ENCODE results near the gene C10orf62. TPM values are rescaled to one million over a fixed set of nuclear protein-coding genes. Genes with fewer than 3 reads are reported as not detected.
"Not testable (repeated sequence)": the region's sequence is repeated elsewhere in the genome, so short reads cannot be mapped to it uniquely, and the experiment has no call there.

Gene C10orf62
- total RNA-seq, 4 donors from 2014 or later: 0.46 TPM; not detected in 3

- TF ChIP-seq CTCF (IDR thresholded peaks at IDR 0.05) (peak in 2 of 3 experiments; percentile 5 to 26), POLR2A (IDR thresholded peaks at IDR 0.05; ENCODE audit: low read depth) (no peak)
- Histone ChIP-seq H3K4me3 (peak overlapping the region; percentile 76 to 81 (median 78)), H3K36me3 (no peaks in the 10 kb centered on the region), H3K27ac (replicated peaks in 1 of 4) (peak overlapping the region; percentile 44 to 78 (median 72)), H3K4me1 (peaks cover 9 to 18% (median 12%) of the 10 kb centered on the region in 4 donors), H3K27me3 (no peaks in the 10 kb centered on the region), H3K9me3 (no peaks in the 10 kb centered on the region)
- intact Hi-C loops (cut with DNase I): no loop called here
- WGBS: 86% methylated on average over 8 of the region's 8 CpGs
- DNase-seq (ENCODE audit: extremely low spot score): no peak
Measured at GRCh38 chr10:97633921-97634320, 44.4 kb downstream of the C10orf62 start.

DNA sequence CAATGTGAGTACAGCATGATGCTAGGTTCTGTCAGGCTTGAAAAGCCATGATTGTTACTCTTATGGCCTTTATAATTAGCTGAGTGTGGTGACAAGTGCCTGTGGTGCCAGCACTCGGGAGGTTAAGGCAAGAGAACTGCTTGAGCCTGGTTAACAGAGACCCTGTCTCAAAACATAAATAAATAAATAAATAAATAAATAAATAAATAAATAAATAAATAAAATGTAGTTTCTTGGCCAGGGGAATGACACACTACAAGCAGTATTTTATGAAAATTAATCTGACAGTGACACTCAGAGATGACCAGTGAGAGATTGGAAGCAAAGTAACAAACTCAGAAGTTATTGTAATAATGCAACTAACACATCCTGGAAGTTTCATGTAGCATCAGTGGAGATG lies 46.1 kb downstream of the C10orf62 start:
- H3K27me3 ChIP-seq: no peaks in the 10 kb centered on the region
- intact Hi-C loops (cut with DNase I): no loop called here
- no peak overlapping the region for H3K4me3 ChIP-seq
- WGBS: 89% methylated on average over 1 of the region's 1 CpG
- no peak overlapping the region for H3K27ac ChIP-seq (replicated peaks in 1 of 4)
- peaks cover 9 to 18% (median 14%) of the 10 kb centered on the region in 4 donors for H3K4me1 ChIP-seq
- no peak for DNase-seq (ENCODE audit: extremely low spot score)
- TF ChIP-seq EP300 (IDR thresholded peaks at IDR 0.05) (no peak), POLR2AphosphoS5 (IDR thresholded peaks at IDR 0.05) (no peak), POLR2A (IDR thresholded peaks at IDR 0.05; ENCODE audit: low read depth) (no peak), CTCF (IDR thresholded peaks at IDR 0.05) (no peak)
- no peaks in the 10 kb centered on the region for H3K36me3 ChIP-seq
- H3K9me3 ChIP-seq: no peaks in the 10 kb centered on the region

GRCh38 chr10:97639090-97639489 lies 49.6 kb downstream of the C10orf62 start:
- intact Hi-C loops (cut with DNase I); H3K27ac ChIP-seq (replicated peaks in 1 of 4): not testable (repeated sequence)
- 82% methylated on average over 3 of the region's 3 CpGs for WGBS

DNA sequence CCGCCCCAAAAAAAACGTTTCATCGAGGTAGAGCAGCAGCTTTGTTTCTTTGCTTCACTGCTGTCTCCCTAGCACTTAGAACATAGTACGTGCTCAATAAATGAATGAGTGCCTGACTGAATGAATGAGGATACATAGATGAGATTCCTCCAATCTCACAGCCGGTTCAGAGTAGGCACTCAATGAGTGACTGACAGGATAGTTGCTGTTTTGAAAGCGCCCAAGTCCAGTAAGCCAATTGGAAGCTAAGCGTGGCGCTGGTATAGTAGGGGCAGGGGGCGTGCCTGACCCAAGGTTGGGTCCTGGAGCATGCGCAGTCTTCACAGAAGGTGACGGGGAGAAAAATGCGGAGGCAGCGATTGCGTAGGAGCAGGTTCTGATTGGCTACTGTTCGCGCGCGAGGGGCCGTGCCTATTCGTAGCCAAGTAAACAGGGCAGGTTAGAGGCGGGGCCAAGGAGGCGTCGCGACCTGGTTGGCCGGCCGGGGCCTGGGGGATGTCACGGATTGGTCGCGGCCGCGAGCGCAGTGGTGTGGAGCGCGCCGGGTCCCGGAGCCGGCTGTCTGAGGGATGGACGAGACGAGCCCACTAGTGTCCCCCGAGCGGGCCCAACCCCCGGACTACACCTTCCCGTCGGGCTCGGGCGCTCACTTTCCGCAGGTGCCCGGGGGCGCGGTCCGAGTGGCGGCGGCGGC lies 50.8 kb downstream of the C10orf62 start, which contains the start of gene PI4K2A:
TSS of gene PI4K2A (plus strand) at position 498 of the 694 bp plus-strand sequence. CDS start at position 570, 72 bp downstream.
- no peaks in the 10 kb centered on the region for H3K27me3 ChIP-seq
- intact Hi-C loops (cut with DNase I): no loop called here
- peaks cover 14 to 28% (median 23%) of the 10 kb centered on the region in 4 donors for H3K4me1 ChIP-seq
- DNase-seq (ENCODE audit: extremely low spot score): peak; percentile 100
- peak within 1 kb of the TSS; percentile 88 to 98 (median 92) for H3K4me3 ChIP-seq
- no peaks in the 10 kb centered on the region for H3K9me3 ChIP-seq
- TF ChIP-seq POLR2A (IDR thresholded peaks at IDR 0.05; ENCODE audit: low read depth): peak; percentile 66
- TF ChIP-seq POLR2AphosphoS5 (IDR thresholded peaks at IDR 0.05): peak; percentile 94
- TF ChIP-seq EP300 (IDR thresholded peaks at IDR 0.05): no peak
- peak in 1 of 3 experiments; percentile 11 for TF ChIP-seq CTCF (IDR thresholded peaks at IDR 0.05)
- peaks cover 0 to 21% (median 16%) of the 10 kb centered on the region in 4 donors for H3K36me3 ChIP-seq
- 6% methylated on average over 20 of the region's 54 CpGs for WGBS
- peak within 1 kb of the TSS; percentile 93 to 96 (median 94) for H3K27ac ChIP-seq (replicated peaks in 1 of 4)

More at GRCh38 chr10:97639090-97639489, 49.6 kb downstream of the C10orf62 start:
- peaks cover 14 to 28% (median 23%) of the 10 kb centered on the region in 4 donors for H3K4me1 ChIP-seq
- H3K9me3 ChIP-seq; H3K36me3 ChIP-seq; H3K4me3 ChIP-seq; DNase-seq (ENCODE audit: extremely low spot score); H3K27me3 ChIP-seq: not testable (repeated sequence)

Other genes starting within 250 kb of the C10orf62 start
- 10 to 100 TPM in 2 of 4 donors, 1 to 10 TPM in 2; 7.1 to 20.0 (median 12.1) TPM for gene RRP12, start 188.4 kb upstream of the C10orf62 start, total RNA-seq
- gene PGAM1, start 163.5 kb upstream of the C10orf62 start, total RNA-seq: 100 to 1,000 TPM; 282 to 381 (median 321) TPM
- gene EXOSC1, start 143.7 kb upstream of the C10orf62 start, total RNA-seq: 10 to 100 TPM; 21.9 to 41.9 (median 30.7) TPM
- gene ZDHHC16, start 143.5 kb upstream of the C10orf62 start, total RNA-seq: 10 to 100 TPM; 23.9 to 37.2 (median 28.3) TPM
- gene MMS19, start 91.3 kb upstream of the C10orf62 start, total RNA-seq: 10 to 100 TPM; 46.9 to 51.4 (median 48.6) TPM
- 10 to 100 TPM in 3 of 4 donors, 1 to 10 TPM in 1; 4.2 to 18.4 (median 14.1) TPM for gene UBTD1, start 90.8 kb upstream of the C10orf62 start, total RNA-seq
- gene ANKRD2, start 16.9 kb upstream of the C10orf62 start, total RNA-seq: 1 to 10 TPM in 2 of 4 donors, under 1 TPM in 1, not detected in 1; 0.33 to 1.6 (median 1.2) TPM
- 1 to 10 TPM in 1 of 4 donors, under 1 TPM in 3; 0.45 to 1.5 (median 0.83) TPM for gene HOGA1, start 5.3 kb upstream of the C10orf62 start, total RNA-seq
- gene MORN4, start 43.8 kb downstream of the C10orf62 start, total RNA-seq: 10 to 100 TPM in 1 of 4 donors, 1 to 10 TPM in 3; 2.1 to 11.5 (median 4.5) TPM
- gene PI4K2A, start 51.0 kb downstream of the C10orf62 start, total RNA-seq: 10 to 100 TPM; 17.0 to 27.3 (median 24.1) TPM
- gene AVPI1, start 97.5 kb downstream of the C10orf62 start, total RNA-seq: 10 to 100 TPM; 29.9 to 65.5 (median 36.3) TPM
- 100 to 1,000 TPM in 1 of 4 donors, 10 to 100 TPM in 3; 43.4 to 104 (median 73.9) TPM for gene MARVELD1, start 124.0 kb downstream of the C10orf62 start, total RNA-seq
- gene ZFYVE27, start 147.4 kb downstream of the C10orf62 start, total RNA-seq: 10 to 100 TPM in 3 of 4 donors, 1 to 10 TPM in 1; 7.1 to 17.2 (median 16.0) TPM
- 10 to 100 TPM; 19.9 to 41.3 (median 34.8) TPM for gene SFRP5, start 182.3 kb downstream of the C10orf62 start, total RNA-seq